ENCODE measurements around the gene YTHDF1.
"Not testable (repeated sequence)": the region's sequence is repeated elsewhere in the genome, so short reads cannot be mapped to it uniquely, and the experiment has no call there.

The YTHDF1 gene

GRCh38 chr20:63160641-63161175 is 55.2 kb downstream of the YTHDF1 start:
- no peak overlapping the region for H3K4me3 ChIP-seq (ENCODE audit: low read depth in 1 of 2, low read length in 1 of 2)
- no peak for TF ChIP-seq CTCF (IDR thresholded peaks at IDR 0.05)
- H3K36me3 ChIP-seq: no peaks in the 10 kb centered on the region
- H3K27ac ChIP-seq: no peak overlapping the region
- H3K27me3 ChIP-seq: peaks cover 21% of the 10 kb centered on the region
- no peaks in the 10 kb centered on the region for H3K4me1 ChIP-seq (ENCODE audit: control insufficient read depth in 1 of 2, insufficient read depth in 1 of 2, low read depth in 1 of 2, low read length in 1 of 2)
- no peaks in the 10 kb centered on the region for H3K9me3 ChIP-seq

DNA sequence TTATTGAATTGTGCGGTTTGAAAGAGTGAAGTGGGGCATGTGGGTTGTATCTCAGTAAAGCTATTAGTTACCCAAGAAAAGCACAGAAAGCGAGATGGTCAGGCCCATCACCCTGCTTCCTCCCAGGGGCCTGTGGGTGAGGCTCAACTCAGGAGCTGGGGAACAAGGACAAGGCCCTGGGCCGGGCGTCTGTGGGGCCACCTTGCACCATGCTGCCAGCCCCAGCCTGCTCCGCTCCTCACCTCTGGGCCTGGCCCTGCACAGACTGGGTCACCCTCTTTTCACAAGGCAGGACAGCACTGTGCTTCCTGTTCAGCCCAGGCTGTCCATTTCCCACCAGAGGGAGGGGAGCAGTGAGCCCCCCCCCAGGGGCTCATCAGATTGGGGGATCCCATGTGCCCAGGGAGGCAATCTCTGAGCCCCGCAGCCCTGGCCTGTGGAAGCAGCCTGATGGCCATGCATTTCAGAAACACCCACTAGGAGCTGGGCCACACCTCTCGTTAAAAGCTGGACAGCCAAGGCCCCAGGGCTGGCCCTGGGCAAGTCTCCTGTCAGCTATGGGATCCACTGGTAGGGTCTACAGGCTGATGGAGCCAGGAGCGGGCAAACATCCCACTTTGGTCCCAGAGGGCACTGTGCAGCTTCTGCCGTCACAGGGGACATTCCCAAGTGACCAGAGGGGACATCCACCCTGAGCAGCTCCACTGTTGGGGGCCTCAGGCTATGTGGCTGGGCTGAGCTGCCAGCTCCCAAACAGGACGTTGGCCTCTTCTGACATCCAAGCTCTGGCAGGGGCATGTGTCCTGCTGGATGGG is 55.9 kb downstream of the YTHDF1 start:
- H3K4me1 ChIP-seq (ENCODE audit: control insufficient read depth in 1 of 2, insufficient read depth in 1 of 2, low read depth in 1 of 2, low read length in 1 of 2): no peaks in the 10 kb centered on the region
- no peak overlapping the region for H3K4me3 ChIP-seq (ENCODE audit: low read depth in 1 of 2, low read length in 1 of 2)
- H3K36me3 ChIP-seq: no peaks in the 10 kb centered on the region
- H3K9me3 ChIP-seq: no peaks in the 10 kb centered on the region
- no peak overlapping the region for H3K27ac ChIP-seq
- no peak for TF ChIP-seq CTCF (IDR thresholded peaks at IDR 0.05)
- peaks cover 26% of the 10 kb centered on the region for H3K27me3 ChIP-seq

DNA sequence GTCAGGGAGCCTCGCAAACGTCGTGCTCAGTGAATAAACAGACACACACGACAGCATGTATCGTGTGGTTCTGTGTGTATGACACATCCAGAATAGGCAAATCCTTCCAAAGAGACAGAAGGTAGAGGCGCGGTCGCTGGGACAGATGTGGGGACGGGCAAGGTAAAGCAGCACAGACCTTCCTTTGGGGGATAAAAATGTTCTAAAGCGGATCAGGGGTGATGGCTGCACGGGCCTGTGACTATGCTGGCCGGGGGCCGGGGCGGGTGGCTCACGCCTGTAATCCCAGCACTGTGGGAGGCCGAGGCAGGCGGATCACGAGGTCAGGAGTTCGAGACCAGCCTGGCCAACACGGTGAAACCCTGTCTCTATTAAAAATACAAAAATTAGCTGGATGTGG is 56.7 kb downstream of the YTHDF1 start:
- H3K36me3 ChIP-seq; H3K4me3 ChIP-seq (ENCODE audit: low read depth in 1 of 2, low read length in 1 of 2); H3K4me1 ChIP-seq (ENCODE audit: control insufficient read depth in 1 of 2, insufficient read depth in 1 of 2, low read depth in 1 of 2, low read length in 1 of 2); H3K9me3 ChIP-seq; H3K27ac ChIP-seq: not testable (repeated sequence)
- peaks cover 33% of the 10 kb centered on the region for H3K27me3 ChIP-seq

GRCh38 chr20:63158845-63159244 is 57.1 kb downstream of the YTHDF1 start:
- no peak overlapping the region for H3K27ac ChIP-seq
- H3K36me3 ChIP-seq: no peaks in the 10 kb centered on the region
- TF ChIP-seq CTCF (IDR thresholded peaks at IDR 0.05): no peak
- H3K4me1 ChIP-seq (ENCODE audit: control insufficient read depth in 1 of 2, insufficient read depth in 1 of 2, low read depth in 1 of 2, low read length in 1 of 2): no peaks in the 10 kb centered on the region
- no peak overlapping the region for H3K4me3 ChIP-seq (ENCODE audit: low read depth in 1 of 2, low read length in 1 of 2)
- no peaks in the 10 kb centered on the region for H3K9me3 ChIP-seq
- peaks cover 36% of the 10 kb centered on the region for H3K27me3 ChIP-seq

GRCh38 chr20:63158352-63158751 is 57.6 kb downstream of the YTHDF1 start:
- no peaks in the 10 kb centered on the region for H3K36me3 ChIP-seq
- H3K27ac ChIP-seq: no peak overlapping the region
- no peaks in the 10 kb centered on the region for H3K9me3 ChIP-seq
- H3K4me1 ChIP-seq (ENCODE audit: control insufficient read depth in 1 of 2, insufficient read depth in 1 of 2, low read depth in 1 of 2, low read length in 1 of 2): no peaks in the 10 kb centered on the region
- no peak for TF ChIP-seq CTCF (IDR thresholded peaks at IDR 0.05)
- no peak overlapping the region for H3K4me3 ChIP-seq (ENCODE audit: low read depth in 1 of 2, low read length in 1 of 2)
- peaks cover 36% of the 10 kb centered on the region for H3K27me3 ChIP-seq

DNA sequence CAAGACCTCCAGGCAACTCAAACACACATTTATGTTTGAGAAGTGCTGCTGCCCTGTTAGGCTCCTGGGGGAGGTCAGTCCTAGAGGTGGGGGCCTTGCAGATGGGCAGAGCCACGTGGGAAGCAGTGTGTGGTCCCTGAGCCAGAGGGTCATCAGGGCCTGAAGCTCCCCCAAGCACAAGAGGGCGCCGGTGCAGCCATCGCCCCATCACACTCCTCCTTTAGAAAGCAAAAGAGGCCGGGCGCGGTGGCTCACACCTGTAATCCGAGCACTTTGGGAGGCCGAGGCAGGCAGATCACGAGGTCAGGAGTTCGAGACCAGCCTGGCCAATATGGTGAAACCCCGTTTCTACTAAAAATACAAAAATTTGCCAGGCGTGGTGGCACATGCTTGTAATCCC is 58.5 kb downstream of the YTHDF1 start:
- not testable (repeated sequence) for H3K36me3 ChIP-seq; H3K9me3 ChIP-seq; H3K4me1 ChIP-seq (ENCODE audit: control insufficient read depth in 1 of 2, insufficient read depth in 1 of 2, low read depth in 1 of 2, low read length in 1 of 2); H3K4me3 ChIP-seq (ENCODE audit: low read depth in 1 of 2, low read length in 1 of 2); H3K27ac ChIP-seq
- H3K27me3 ChIP-seq: peaks cover 38% of the 10 kb centered on the region
